C4-2B (cell line): ENCODE results near the gene GRAP2.

Experiments
- H3K27ac ChIP-seq: fragments of 450-650 bp; 2 replicates; pipeline ENCODE4 v1.5.1; 2017
- CTCF ChIP-seq: fragments of 450-650 bp; conservative IDR thresholded peaks from 2 replicates; pipeline ENCODE4 v1.5.1; 2017; ENCODE audit warnings: mild to moderate bottlenecking
- ZFX ChIP-seq: fragments of 450-650 bp; IDR thresholded peaks from 2 replicates; pipeline ENCODE4 v1.6.1; 2017

The GRAP2 gene

GRCh38 chr22:39910876-39911613 is 10.2 kb downstream of the GRAP2 start:
- H3K27ac ChIP-seq = no peak overlapping the region
- TF ChIP-seq ZFX (no peak), CTCF (no peak)

- no peak overlapping the region for H3K27ac ChIP-seq
Observed at GRCh38 chr22:39913321-39913720, 12.4 kb downstream of the GRAP2 start.

GRCh38 chr22:39913886-39914285 is 13.0 kb downstream of the GRAP2 start:
- no peak for TF ChIP-seq CTCF
- no peak for TF ChIP-seq ZFX
- H3K27ac ChIP-seq = no peak overlapping the region

More at GRCh38 chr22:39913321-39913720, 12.4 kb downstream of the GRAP2 start:
- TF ChIP-seq CTCF = no peak
- TF ChIP-seq ZFX = no peak

GRCh38 chr22:39914584-39914983 is 13.7 kb downstream of the GRAP2 start:
- H3K27ac ChIP-seq = no peak overlapping the region

GRCh38 chr22:39915295-39915726 is 14.4 kb downstream of the GRAP2 start:
- H3K27ac ChIP-seq = no peak overlapping the region
- TF ChIP-seq CTCF (no peak), ZFX (no peak)

More at GRCh38 chr22:39914584-39914983, 13.7 kb downstream of the GRAP2 start:
- TF ChIP-seq CTCF (no peak), ZFX (no peak)

GRCh38 chr22:39916496-39916895 is 15.6 kb downstream of the GRAP2 start:
- no peak for TF ChIP-seq CTCF
- TF ChIP-seq ZFX = no peak
- H3K27ac ChIP-seq = no peak overlapping the region

GRCh38 chr22:39917197-39917643 is 16.3 kb downstream of the GRAP2 start:
- TF ChIP-seq CTCF = no peak
- no peak for TF ChIP-seq ZFX
- H3K27ac ChIP-seq = no peak overlapping the region
